ENCODE data around the gene HSPD1. TPM values are rescaled to one million over a fixed set of nuclear protein-coding genes. Genes with fewer than 3 reads are reported as not detected.
A peak's percentile ranks its signal among the peaks of the same experiment; 100 is the strongest.
"Not testable (repeated sequence)": the region's sequence is repeated elsewhere in the genome, so short reads cannot be mapped to it uniquely, and the experiment has no call there.

The HSPD1 gene
- total and polyA plus RNA-seq, 2 donors: 143 to 158 TPM

DNA sequence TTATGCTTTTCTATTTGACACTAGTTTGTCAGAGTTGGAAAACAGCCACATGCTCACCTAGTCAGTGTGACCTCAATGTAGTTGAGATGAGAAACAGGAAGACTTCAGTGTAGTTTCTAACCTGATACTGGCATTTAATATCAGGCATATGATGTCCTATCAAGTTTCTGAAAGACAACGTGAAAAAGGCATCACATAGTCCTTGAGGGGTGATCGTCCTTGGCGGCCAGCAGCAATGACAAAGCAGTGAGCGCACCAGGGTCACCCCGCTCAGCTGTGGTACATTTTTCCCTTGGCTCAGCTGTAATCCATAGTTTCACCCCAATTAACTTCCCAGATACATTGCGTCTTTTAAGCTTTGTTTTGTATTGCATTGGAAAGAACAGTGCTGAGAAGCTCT is 4.9 kb upstream of the HSPD1 start:
- no peaks in the 10 kb centered on the region for H3K4me1 ChIP-seq (ENCODE audit: insufficient read depth)
- DNase-seq (ENCODE audit: extremely low spot score): no peak
- H3K4me3 ChIP-seq (ENCODE audit: low read depth, low read length): no peak overlapping the region
- WGBS: 93% methylated on average over 6 of the region's 6 CpGs
- H3K36me3 ChIP-seq (ENCODE audit: insufficient read depth): no peaks in the 10 kb centered on the region
- no peak overlapping the region for H3K27ac ChIP-seq (ENCODE audit: low read depth)

- Histone ChIP-seq H3K4me3 (ENCODE audit: low read depth, low read length) (no peak overlapping the region), H3K36me3 (ENCODE audit: insufficient read depth) (no peaks in the 10 kb centered on the region), H3K27ac (ENCODE audit: low read depth) (no peak overlapping the region), H3K4me1 (ENCODE audit: insufficient read depth) (no peaks in the 10 kb centered on the region)
- no peak for DNase-seq (ENCODE audit: extremely low spot score)
- WGBS: 94% methylated on average over 2 of the region's 2 CpGs
Observed at GRCh38 chr2:197504000-197504399, 4.4 kb upstream of the HSPD1 start.

GRCh38 chr2:197502685-197503084 is 3.0 kb upstream of the HSPD1 start:
- Histone ChIP-seq H3K36me3 (ENCODE audit: insufficient read depth) (no peaks in the 10 kb centered on the region), H3K27ac (ENCODE audit: low read depth) (no peak overlapping the region), H3K4me1 (ENCODE audit: insufficient read depth) (no peaks in the 10 kb centered on the region), H3K4me3 (ENCODE audit: low read depth, low read length) (no peak overlapping the region)
- DNase-seq (ENCODE audit: extremely low spot score): no peak
- 76% methylated on average over 4 of the region's 4 CpGs for WGBS

GRCh38 chr2:197502201-197502600 is 2.6 kb upstream of the HSPD1 start:
- DNase-seq (ENCODE audit: extremely low spot score): no peak
- H3K4me3 ChIP-seq (ENCODE audit: low read depth, low read length): no peak overlapping the region
- H3K27ac ChIP-seq (ENCODE audit: low read depth): peak overlapping the region; percentile 48
- H3K36me3 ChIP-seq (ENCODE audit: insufficient read depth): no peaks in the 10 kb centered on the region
- no peaks in the 10 kb centered on the region for H3K4me1 ChIP-seq (ENCODE audit: insufficient read depth)
- 70% methylated on average over 4 of the region's 4 CpGs for WGBS

DNA sequence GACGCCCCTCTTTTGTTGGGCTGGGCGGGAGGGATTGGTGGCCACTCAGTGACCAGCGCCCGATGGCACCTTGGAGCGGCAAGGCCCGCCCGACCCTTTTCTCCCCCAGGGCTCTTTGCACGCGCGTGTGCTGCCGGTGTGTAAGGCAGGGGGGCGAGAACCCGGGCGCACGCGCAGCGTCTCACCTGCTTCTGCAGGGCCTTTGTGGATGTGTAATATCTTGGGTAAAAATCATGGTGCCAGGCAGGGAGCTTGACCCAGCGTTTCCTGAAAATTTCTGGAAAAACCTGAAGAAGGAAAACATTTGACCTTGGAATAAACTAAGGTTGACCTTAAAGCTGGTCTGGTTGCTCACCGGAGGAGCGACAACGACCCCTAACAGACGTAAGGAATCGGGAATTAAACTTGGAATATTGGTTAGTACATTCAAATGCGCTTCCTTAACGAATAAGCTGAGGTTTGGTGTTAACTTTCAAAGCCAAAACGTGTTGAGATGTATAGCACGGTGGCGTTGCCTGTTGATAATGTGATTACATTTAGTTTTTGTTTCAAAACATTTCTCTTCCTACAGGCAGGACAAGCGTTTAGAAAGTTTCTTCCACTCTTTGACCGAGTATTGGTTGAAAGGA is 977 bp upstream of the HSPD1 start:
- WGBS: under 1% methylated on average over 30 of the region's 30 CpGs
- DNase-seq (ENCODE audit: extremely low spot score): no peak
- H3K4me3 ChIP-seq (ENCODE audit: low read depth, low read length): peak overlapping the region; percentile 89
- H3K27ac ChIP-seq (ENCODE audit: low read depth): peak overlapping the region; percentile 94
- peaks cover 5% of the 10 kb centered on the region for H3K36me3 ChIP-seq (ENCODE audit: insufficient read depth)
- no peaks in the 10 kb centered on the region for H3K4me1 ChIP-seq (ENCODE audit: insufficient read depth)

DNA sequence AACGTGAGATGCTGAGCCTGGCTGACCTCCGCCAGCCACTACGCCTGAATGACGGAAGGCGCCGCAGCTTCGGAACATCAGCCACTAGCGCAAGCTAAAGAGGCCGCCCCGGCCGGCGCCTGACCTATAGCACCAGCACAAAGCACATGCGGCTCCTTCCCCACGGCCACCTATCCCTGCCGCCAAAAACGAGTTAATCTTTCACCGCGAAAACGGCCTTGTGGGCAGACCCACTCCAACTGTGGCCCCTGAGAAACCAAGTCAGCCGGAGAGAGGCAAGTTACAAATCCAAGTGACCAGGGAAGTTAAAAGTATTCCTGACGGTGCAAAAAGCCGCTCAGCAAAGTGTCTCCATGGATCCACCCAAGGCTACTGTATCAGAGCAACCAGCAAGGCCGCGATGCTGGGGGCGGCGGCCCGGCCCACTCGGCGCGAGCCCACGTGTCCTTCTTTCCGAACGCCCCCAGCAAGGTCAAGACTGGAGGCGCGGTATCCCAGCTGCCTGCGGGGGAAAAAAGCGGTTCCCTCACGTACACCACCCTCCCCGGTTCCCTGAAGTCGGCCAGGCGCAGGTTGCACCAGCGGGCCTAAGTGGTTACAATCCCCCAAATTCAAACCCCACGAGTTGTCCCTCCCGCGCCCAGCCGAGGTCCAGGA is 575 bp downstream of the HSPD1 start:
- DNase-seq (ENCODE audit: extremely low spot score): no peak
- H3K4me3 ChIP-seq (ENCODE audit: low read depth, low read length): peak overlapping the region; percentile 89
- peak overlapping the region; percentile 93 for H3K27ac ChIP-seq (ENCODE audit: low read depth)
- peaks cover 5% of the 10 kb centered on the region for H3K36me3 ChIP-seq (ENCODE audit: insufficient read depth)
- H3K4me1 ChIP-seq (ENCODE audit: insufficient read depth): no peaks in the 10 kb centered on the region
- under 1% methylated on average over 46 of the region's 46 CpGs for WGBS

GRCh38 chr2:197498235-197498936 is 1.3 kb downstream of the HSPD1 start:
- no peak for DNase-seq (ENCODE audit: extremely low spot score)
- Histone ChIP-seq H3K4me1 (ENCODE audit: insufficient read depth) (no peaks in the 10 kb centered on the region), H3K36me3 (ENCODE audit: insufficient read depth) (peaks cover 7% of the 10 kb centered on the region), H3K27ac (ENCODE audit: low read depth) (peak overlapping the region; percentile 93), H3K4me3 (ENCODE audit: low read depth, low read length) (peak overlapping the region; percentile 89)
- WGBS: 13% methylated on average over 14 of the region's 14 CpGs

GRCh38 chr2:197497326-197497725 is 2.3 kb downstream of the HSPD1 start:
- H3K4me1 ChIP-seq (ENCODE audit: insufficient read depth): no peaks in the 10 kb centered on the region
- 36% methylated on average over 2 of the region's 2 CpGs for WGBS
- no peak for DNase-seq (ENCODE audit: extremely low spot score)
- no peak overlapping the region for H3K27ac ChIP-seq (ENCODE audit: low read depth)
- H3K4me3 ChIP-seq (ENCODE audit: low read depth, low read length): no peak overlapping the region
- H3K36me3 ChIP-seq (ENCODE audit: insufficient read depth): peaks cover 7% of the 10 kb centered on the region

DNA sequence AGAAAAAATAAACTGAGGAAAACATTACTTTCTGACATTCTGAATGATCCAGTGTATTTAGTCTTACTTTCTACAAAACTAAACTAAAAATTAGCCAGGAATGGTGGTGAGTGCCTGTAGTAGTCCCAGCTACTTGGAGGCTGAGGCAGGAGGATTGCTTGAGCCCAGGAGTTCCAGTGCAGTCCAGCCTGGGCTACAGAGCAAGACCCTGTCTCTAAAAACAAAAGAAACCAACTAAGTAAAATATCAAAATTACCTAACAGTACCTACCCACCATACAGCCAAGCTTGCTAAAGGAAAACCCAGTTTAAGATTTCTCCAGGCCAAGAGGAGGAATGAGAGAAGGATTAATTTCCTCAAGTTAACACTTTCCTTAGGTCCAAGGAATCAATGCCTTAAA is 2.9 kb downstream of the HSPD1 start:
- Histone ChIP-seq H3K4me1 (ENCODE audit: insufficient read depth) (no peaks in the 10 kb centered on the region), H3K27ac (ENCODE audit: low read depth) (no peak overlapping the region), H3K4me3 (ENCODE audit: low read depth, low read length) (no peak overlapping the region), H3K36me3 (ENCODE audit: insufficient read depth) (peaks cover 9% of the 10 kb centered on the region)
- no peak for DNase-seq (ENCODE audit: extremely low spot score)

GRCh38 chr2:197495433-197496134 is 4.1 kb downstream of the HSPD1 start:
- WGBS: 93% methylated on average over 2 of the region's 2 CpGs

GRCh38 chr2:197487385-197487784 is 12.3 kb downstream of the HSPD1 start:
- no peak for DNase-seq (ENCODE audit: extremely low spot score)
- H3K27ac ChIP-seq (ENCODE audit: low read depth): no peak overlapping the region
- H3K4me1 ChIP-seq (ENCODE audit: insufficient read depth): no peaks in the 10 kb centered on the region
- peaks cover 12% of the 10 kb centered on the region for H3K36me3 ChIP-seq (ENCODE audit: insufficient read depth)
- 90% methylated on average over 4 of the region's 4 CpGs for whole genome bisulfite sequencing
- H3K4me3 ChIP-seq (ENCODE audit: low read depth, low read length): no peak overlapping the region

More at GRCh38 chr2:197495433-197496134, 4.1 kb downstream of the HSPD1 start:
- Histone ChIP-seq H3K27ac (ENCODE audit: low read depth) (no peak overlapping the region), H3K36me3 (ENCODE audit: insufficient read depth) (peaks cover 10% of the 10 kb centered on the region), H3K4me3 (ENCODE audit: low read depth, low read length) (no peak overlapping the region), H3K4me1 (ENCODE audit: insufficient read depth) (no peaks in the 10 kb centered on the region)
- no peak for DNase-seq (ENCODE audit: extremely low spot score)

DNA sequence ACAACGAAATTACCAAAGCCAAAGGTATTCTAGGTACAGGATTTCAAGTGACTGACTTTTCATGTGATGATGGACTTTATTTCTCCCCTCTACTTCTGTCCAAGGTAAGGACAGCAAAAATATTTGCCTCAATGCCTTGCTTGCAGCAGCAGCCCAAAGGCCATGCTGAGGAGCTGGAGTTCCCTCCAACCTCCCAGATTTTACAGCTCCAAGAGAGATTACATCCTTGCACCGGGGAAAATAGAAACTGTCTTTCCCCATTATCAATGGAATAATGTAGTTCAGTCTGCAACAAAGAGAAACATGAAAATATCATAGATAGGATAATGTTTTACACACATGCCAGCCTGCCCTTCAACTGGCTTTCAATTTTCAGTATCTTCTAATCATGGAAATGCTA is 13.5 kb downstream of the HSPD1 start:
- Histone ChIP-seq H3K4me1 (ENCODE audit: insufficient read depth) (no peaks in the 10 kb centered on the region), H3K27ac (ENCODE audit: low read depth) (no peak overlapping the region), H3K36me3 (ENCODE audit: insufficient read depth) (peaks cover 9% of the 10 kb centered on the region), H3K4me3 (ENCODE audit: low read depth, low read length) (no peak overlapping the region)
- DNase-seq (ENCODE audit: extremely low spot score): no peak
- WGBS: 86% methylated on average over 2 of the region's 2 CpGs

GRCh38 chr2:197484248-197484647 is 15.4 kb downstream of the HSPD1 start:
- H3K36me3 ChIP-seq (ENCODE audit: insufficient read depth); H3K27ac ChIP-seq (ENCODE audit: low read depth); H3K4me1 ChIP-seq (ENCODE audit: insufficient read depth); H3K4me3 ChIP-seq (ENCODE audit: low read depth, low read length); DNase-seq (ENCODE audit: extremely low spot score): not testable (repeated sequence)
- WGBS: 99% methylated on average over 3 of the region's 3 CpGs
